Measurements from ENCODE around the gene FKBP3.

DNA sequence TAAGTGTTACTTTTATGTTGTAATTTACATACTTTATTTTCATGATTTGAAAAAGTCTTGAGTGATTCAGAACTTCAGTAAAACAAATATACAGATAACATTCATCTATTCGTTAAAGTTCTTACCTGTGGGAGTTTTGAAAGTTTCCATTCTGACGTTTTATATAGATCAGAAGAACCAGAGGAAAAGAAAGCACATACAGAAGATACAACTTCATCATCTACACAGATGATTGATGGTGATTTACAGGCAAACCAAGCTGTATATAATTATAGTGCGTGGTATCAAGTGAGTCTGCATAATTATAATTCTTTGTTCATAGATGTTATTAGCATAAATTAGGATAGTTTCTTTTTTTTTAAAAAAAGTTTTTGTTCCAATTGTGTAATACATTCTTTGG lies 20.0 kb downstream of the FKBP3 start:
- TF ChIP-seq, protein P1, sequence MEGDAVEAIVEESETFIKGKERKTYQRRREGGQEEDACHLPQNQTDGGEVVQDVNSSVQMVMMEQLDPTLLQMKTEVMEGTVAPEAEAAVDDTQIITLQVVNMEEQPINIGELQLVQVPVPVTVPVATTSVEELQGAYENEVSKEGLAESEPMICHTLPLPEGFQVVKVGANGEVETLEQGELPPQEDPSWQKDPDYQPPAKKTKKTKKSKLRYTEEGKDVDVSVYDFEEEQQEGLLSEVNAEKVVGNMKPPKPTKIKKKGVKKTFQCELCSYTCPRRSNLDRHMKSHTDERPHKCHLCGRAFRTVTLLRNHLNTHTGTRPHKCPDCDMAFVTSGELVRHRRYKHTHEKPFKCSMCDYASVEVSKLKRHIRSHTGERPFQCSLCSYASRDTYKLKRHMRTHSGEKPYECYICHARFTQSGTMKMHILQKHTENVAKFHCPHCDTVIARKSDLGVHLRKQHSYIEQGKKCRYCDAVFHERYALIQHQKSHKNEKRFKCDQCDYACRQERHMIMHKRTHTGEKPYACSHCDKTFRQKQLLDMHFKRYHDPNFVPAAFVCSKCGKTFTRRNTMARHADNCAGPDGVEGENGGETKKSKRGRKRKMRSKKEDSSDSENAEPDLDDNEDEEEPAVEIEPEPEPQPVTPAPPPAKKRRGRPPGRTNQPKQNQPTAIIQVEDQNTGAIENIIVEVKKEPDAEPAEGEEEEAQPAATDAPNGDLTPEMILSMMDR (IDR thresholded peaks at IDR 0.05; ENCODE audit: extremely low read depth in 1 of 2, insufficient read depth in 1 of 2, low read depth in 1 of 2, low read length in 2 of 2), result no peak
- no peak for TF ChIP-seq GATA2 (IDR thresholded peaks at IDR 0.05; ENCODE audit: insufficient read depth, insufficient read length, low read depth, low read length)

All from endothelial cell of umbilical vein (primary cell).